GM23338 (cell line): ENCODE results near the gene XYLT1. TPM values are rescaled to one million over a fixed set of nuclear protein-coding genes. Genes with fewer than 3 reads are reported as not detected.

ENCODE experiments used
- ATAC-seq: fragments of 200-7000 bp; cut with Tn5 transposase; 3 replicates; pipeline ENCODE4 v1.9.1; 2020
- DNase-seq: peaks from one replicate; pipeline ENCODE4 v3.0.0-alpha.2; 2015; ENCODE audit warnings: low spot score
- H2AFZ ChIP-seq: fragments of 200-600 bp; sonication (generic); 2 replicates; pipeline ENCODE4 v1.8.0; 2016; ENCODE audit warnings: antibody characterized with exemption, mild to moderate bottlenecking, moderate library complexity
- H3F3A ChIP-seq: fragments of 200-600 bp; sonication (generic); replicated peaks from 2 replicates; pipeline ENCODE4 v1.8.0; 2017; ENCODE audit warnings: antibody characterized with exemption, mixed run types, low read depth
- H3K27ac ChIP-seq: fragments of 200-600 bp; sonication (generic); 2 replicates; pipeline ENCODE4 v1.6.1; 2016; ENCODE audit warnings: low read depth
- H3K27me3 ChIP-seq: fragments of 200-600 bp; sonication (generic); 2 replicates; pipeline ENCODE4 v1.8.0; 2016; ENCODE audit warnings: mild to moderate bottlenecking, mixed run types, moderate library complexity; ENCODE audit not compliant: insufficient read depth
- H3K36me3 ChIP-seq: fragments of 200-600 bp; sonication (generic); 2 replicates; pipeline ENCODE4 v1.8.0; 2016; ENCODE audit warnings: mild to moderate bottlenecking; ENCODE audit not compliant: insufficient read depth
- H3K4me1 ChIP-seq: fragments of 200-600 bp; sonication (generic); 2 replicates; pipeline ENCODE4 v1.8.0; 2016; ENCODE audit warnings: mild to moderate bottlenecking, moderate library complexity; ENCODE audit not compliant: insufficient read depth
- H3K4me2 ChIP-seq: fragments of 200-600 bp; sonication (generic); 2 replicates; pipeline ENCODE4 v1.7.1; 2017; ENCODE audit warnings: mixed run types
- H3K4me3 ChIP-seq: fragments of 200-600 bp; sonication (generic); 2 replicates; pipeline ENCODE4 v1.6.1; 2016; ENCODE audit warnings: mixed run types
- H3K79me2 ChIP-seq: fragments of 200-600 bp; sonication (generic); replicated peaks from 2 replicates; pipeline ENCODE4 v1.8.0; 2017; ENCODE audit warnings: mild to moderate bottlenecking; ENCODE audit not compliant: insufficient read depth
- H3K9me2 ChIP-seq: fragments of 200-600 bp; sonication (generic); 2 replicates; pipeline ENCODE4 v1.8.0; 2017; ENCODE audit not compliant: insufficient read depth
- H4K20me1 ChIP-seq: fragments of 200-600 bp; sonication (generic); replicated peaks from 2 replicates; pipeline ENCODE4 v1.8.0; 2017; ENCODE audit warnings: mild to moderate bottlenecking; ENCODE audit not compliant: insufficient read depth
- H3K27ac Mint-ChIP-seq: 2 replicates; pipeline ENCODE4 v1.8.0; 2020; ENCODE audit warnings: inconsistent platforms, mild to moderate bottlenecking, moderate library complexity, mixed read lengths
- H3K27me3 Mint-ChIP-seq: 3 replicates; pipeline ENCODE4 v1.8.0; 2022; ENCODE audit warnings: low read depth, mild to moderate bottlenecking, moderate library complexity, mixed read lengths, inconsistent platforms; ENCODE audit not compliant: insufficient read depth, poor library complexity
- H3K36me3 Mint-ChIP-seq: 3 replicates; pipeline ENCODE4 v1.8.0; 2021; ENCODE audit warnings: low read depth, mild to moderate bottlenecking, inconsistent platforms, moderate library complexity, mixed read lengths
- H3K4me1 Mint-ChIP-seq: 3 replicates; pipeline ENCODE4 v1.8.0; 2020; ENCODE audit warnings: mild to moderate bottlenecking, inconsistent platforms, mixed read lengths
- H3K4me3 Mint-ChIP-seq: 3 replicates; pipeline ENCODE4 v1.8.0; 2021; ENCODE audit warnings: moderate library complexity, mild to moderate bottlenecking, inconsistent platforms, mixed read lengths
- H3K9me3 Mint-ChIP-seq: 3 replicates; pipeline ENCODE4 v1.8.0; 2020; ENCODE audit warnings: moderate library complexity, mild to moderate bottlenecking, inconsistent platforms, mixed read lengths
- CREB1 ChIP-seq: fragments of 250-450 bp; sonication (Bioruptor Pico); IDR thresholded peaks from 2 replicates; pipeline ENCODE4 v1.5.0; 2020; ENCODE audit warnings: low read depth, mild to moderate bottlenecking, moderate library complexity
- EZH2 ChIP-seq: fragments of 200-600 bp; sonication (generic); IDR thresholded peaks from one replicate; pipeline ENCODE4 v1.8.0; 2017; ENCODE audit warnings: antibody characterized with exemption, mild to moderate bottlenecking, low read depth; ENCODE audit not compliant: unreplicated experiment
- EZH2phosphoT487 ChIP-seq: fragments of 200-600 bp; sonication (generic); IDR thresholded peaks from one replicate; pipeline ENCODE4 v1.8.1; 2018; ENCODE audit warnings: antibody characterized with exemption; ENCODE audit not compliant: unreplicated experiment
- JUNB ChIP-seq: IDR thresholded peaks from one replicate; pipeline ENCODE4 v1.6.1; 2016; ENCODE audit warnings: antibody characterized with exemption; ENCODE audit not compliant: unreplicated experiment
- NANOG ChIP-seq: IDR thresholded peaks from 2 replicates; pipeline ENCODE4 v1.6.1; 2016; ENCODE audit warnings: antibody characterized with exemption, borderline replicate concordance
- POLR2AphosphoS5 ChIP-seq: IDR thresholded peaks from 2 replicates; pipeline ENCODE4 v1.6.1; 2016; ENCODE audit warnings: antibody characterized with exemption, low read depth
- STAT1 ChIP-seq: IDR thresholded peaks from one replicate; pipeline ENCODE4 v1.6.1; 2016; ENCODE audit warnings: antibody characterized with exemption; ENCODE audit not compliant: unreplicated experiment
- ZNF114 ChIP-seq: fragments of 250-450 bp; sonication (Bioruptor Pico); IDR thresholded peaks from 2 replicates; pipeline ENCODE4 v1.5.0; 2020; ENCODE audit warnings: mild to moderate bottlenecking, moderate library complexity
- ZNF331 ChIP-seq: fragments of 250-450 bp; sonication (Bioruptor Pico); IDR thresholded peaks from 2 replicates; pipeline ENCODE4 v1.5.0; 2020; ENCODE audit warnings: low read depth, mild to moderate bottlenecking, moderate library complexity
- polyA plus RNA-seq: library from polyadenylated mRNA; unstranded; fragments of >200 nt; fragmentation: Nextera tagmentation; extraction: Ambion mirVana; gene quantifications from 2 replicates; pipeline ENCODE4 v1.2.1, GENCODE V29; 2016
- total RNA-seq: library from RNA; depleted of rRNA; stranded (reverse); fragments of >200 nt; shearing (Covaris generic); gene quantifications from 2 replicates; pipeline ENCODE4 v1.2.3, GENCODE V29; 2014
- TF ChIP-seq, protein P1 (sequence below): fragments of 250-450 bp; sonication (Bioruptor Pico); IDR thresholded peaks from 2 replicates; pipeline ENCODE4 v1.5.0; 2020; ENCODE audit warnings: mild to moderate bottlenecking, moderate library complexity
- TF ChIP-seq, protein P2 (sequence below), 2 experiments: fragments of 200-600 bp in 1 of 2; sonication (generic) in 1 of 2; conservative IDR thresholded peaks; 2 replicates each; pipeline versions ENCODE4 v1.5.1 to v1.6.1; 2016 to 2017; ENCODE audit warnings: antibody characterized with exemption in 2 of 2, low read depth in 2 of 2, mild to moderate bottlenecking in 2 of 2, moderate library complexity in 1 of 2
- TF ChIP-seq, protein P3 (sequence below): IDR thresholded peaks from one replicate; pipeline ENCODE4 v1.6.1; 2018; ENCODE audit warnings: antibody characterized with exemption; ENCODE audit not compliant: unreplicated experiment
- TF ChIP-seq, protein P4 (sequence below): IDR thresholded peaks from 2 replicates; pipeline ENCODE4 v1.6.1; 2016; ENCODE audit warnings: antibody characterized with exemption

Gene XYLT1
- total and polyA plus RNA-seq, 2 experiments from 2014 or later: 3.5 to 24.7 TPM

DNA sequence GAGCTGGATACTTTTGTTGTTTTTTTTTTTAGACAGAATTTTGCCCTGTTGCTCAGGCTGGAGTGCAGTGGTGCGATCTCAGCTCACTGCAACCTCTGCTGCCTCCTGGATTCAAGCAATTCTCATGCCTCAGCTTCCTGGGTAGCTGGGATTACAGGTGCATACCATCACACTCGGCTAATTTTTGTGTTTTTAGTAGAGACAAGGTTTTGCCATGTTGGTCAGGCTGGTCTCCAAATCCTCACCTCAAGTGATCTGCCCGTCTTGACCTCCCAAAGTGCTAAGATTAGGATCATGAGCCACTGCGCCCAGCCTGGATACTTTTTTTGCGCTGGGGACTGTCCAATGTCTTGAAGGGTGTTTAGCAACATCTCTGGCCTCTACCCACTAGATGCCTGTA is 32.6 kb upstream of the XYLT1 start:
- no peak overlapping the region for H3K27ac Mint-ChIP-seq

More for the DNA sequence above, 32.6 kb upstream of the XYLT1 start:
- Histone ChIP-seq H3K36me3 (no peaks in the 10 kb centered on the region), H2AFZ (no peak overlapping the region), H3K4me1 (no peaks in the 10 kb centered on the region), H3K27ac (no peak overlapping the region), H3K9me2 (no peaks in the 10 kb centered on the region), H3K79me2 (no peaks in the 10 kb centered on the region), H3K4me3 (no peak overlapping the region), H4K20me1 (no peaks in the 10 kb centered on the region), H3K4me2 (no peak overlapping the region), H3K27me3 (no peaks in the 10 kb centered on the region), H3F3A (no peaks in the 10 kb centered on the region)
- no peak for TF ChIP-seq ZNF331
- TF ChIP-seq NANOG: no peak
- TF ChIP-seq, protein P1, sequence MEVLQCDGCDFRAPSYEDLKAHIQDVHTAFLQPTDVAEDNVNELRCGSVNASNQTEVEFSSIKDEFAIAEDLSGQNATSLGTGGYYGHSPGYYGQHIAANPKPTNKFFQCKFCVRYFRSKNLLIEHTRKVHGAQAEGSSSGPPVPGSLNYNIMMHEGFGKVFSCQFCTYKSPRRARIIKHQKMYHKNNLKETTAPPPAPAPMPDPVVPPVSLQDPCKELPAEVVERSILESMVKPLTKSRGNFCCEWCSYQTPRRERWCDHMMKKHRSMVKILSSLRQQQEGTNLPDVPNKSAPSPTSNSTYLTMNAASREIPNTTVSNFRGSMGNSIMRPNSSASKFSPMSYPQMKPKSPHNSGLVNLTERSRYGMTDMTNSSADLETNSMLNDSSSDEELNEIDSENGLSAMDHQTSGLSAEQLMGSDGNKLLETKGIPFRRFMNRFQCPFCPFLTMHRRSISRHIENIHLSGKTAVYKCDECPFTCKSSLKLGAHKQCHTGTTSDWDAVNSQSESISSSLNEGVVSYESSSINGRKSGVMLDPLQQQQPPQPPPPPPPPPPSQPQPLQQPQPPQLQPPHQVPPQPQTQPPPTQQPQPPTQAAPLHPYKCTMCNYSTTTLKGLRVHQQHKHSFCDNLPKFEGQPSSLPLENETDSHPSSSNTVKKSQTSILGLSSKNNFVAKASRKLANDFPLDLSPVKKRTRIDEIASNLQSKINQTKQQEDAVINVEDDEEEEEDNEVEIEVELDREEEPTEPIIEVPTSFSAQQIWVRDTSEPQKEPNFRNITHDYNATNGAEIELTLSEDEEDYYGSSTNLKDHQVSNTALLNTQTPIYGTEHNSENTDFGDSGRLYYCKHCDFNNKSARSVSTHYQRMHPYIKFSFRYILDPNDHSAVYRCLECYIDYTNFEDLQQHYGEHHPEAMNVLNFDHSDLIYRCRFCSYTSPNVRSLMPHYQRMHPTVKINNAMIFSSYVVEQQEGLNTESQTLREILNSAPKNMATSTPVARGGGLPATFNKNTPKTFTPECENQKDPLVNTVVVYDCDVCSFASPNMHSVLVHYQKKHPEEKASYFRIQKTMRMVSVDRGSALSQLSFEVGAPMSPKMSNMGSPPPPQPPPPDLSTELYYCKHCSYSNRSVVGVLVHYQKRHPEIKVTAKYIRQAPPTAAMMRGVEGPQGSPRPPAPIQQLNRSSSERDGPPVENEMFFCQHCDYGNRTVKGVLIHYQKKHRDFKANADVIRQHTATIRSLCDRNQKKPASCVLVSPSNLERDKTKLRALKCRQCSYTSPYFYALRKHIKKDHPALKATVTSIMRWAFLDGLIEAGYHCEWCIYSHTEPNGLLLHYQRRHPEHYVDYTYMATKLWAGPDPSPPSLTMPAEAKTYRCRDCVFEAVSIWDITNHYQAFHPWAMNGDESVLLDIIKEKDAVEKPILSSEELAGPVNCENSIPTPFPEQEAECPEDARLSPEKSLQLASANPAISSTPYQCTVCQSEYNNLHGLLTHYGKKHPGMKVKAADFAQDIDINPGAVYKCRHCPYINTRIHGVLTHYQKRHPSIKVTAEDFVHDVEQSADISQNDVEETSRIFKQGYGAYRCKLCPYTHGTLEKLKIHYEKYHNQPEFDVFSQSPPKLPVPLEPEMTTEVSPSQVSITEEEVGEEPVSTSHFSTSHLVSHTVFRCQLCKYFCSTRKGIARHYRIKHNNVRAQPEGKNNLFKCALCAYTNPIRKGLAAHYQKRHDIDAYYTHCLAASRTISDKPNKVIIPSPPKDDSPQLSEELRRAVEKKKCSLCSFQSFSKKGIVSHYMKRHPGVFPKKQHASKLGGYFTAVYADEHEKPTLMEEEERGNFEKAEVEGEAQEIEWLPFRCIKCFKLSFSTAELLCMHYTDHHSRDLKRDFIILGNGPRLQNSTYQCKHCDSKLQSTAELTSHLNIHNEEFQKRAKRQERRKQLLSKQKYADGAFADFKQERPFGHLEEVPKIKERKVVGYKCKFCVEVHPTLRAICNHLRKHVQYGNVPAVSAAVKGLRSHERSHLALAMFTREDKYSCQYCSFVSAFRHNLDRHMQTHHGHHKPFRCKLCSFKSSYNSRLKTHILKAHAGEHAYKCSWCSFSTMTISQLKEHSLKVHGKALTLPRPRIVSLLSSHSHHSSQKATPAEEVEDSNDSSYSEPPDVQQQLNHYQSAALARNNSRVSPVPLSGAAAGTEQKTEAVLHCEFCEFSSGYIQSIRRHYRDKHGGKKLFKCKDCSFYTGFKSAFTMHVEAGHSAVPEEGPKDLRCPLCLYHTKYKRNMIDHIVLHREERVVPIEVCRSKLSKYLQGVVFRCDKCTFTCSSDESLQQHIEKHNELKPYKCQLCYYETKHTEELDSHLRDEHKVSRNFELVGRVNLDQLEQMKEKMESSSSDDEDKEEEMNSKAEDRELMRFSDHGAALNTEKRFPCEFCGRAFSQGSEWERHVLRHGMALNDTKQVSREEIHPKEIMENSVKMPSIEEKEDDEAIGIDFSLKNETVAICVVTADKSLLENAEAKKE: no peak
- TF ChIP-seq, protein P2, sequence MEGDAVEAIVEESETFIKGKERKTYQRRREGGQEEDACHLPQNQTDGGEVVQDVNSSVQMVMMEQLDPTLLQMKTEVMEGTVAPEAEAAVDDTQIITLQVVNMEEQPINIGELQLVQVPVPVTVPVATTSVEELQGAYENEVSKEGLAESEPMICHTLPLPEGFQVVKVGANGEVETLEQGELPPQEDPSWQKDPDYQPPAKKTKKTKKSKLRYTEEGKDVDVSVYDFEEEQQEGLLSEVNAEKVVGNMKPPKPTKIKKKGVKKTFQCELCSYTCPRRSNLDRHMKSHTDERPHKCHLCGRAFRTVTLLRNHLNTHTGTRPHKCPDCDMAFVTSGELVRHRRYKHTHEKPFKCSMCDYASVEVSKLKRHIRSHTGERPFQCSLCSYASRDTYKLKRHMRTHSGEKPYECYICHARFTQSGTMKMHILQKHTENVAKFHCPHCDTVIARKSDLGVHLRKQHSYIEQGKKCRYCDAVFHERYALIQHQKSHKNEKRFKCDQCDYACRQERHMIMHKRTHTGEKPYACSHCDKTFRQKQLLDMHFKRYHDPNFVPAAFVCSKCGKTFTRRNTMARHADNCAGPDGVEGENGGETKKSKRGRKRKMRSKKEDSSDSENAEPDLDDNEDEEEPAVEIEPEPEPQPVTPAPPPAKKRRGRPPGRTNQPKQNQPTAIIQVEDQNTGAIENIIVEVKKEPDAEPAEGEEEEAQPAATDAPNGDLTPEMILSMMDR (conservative IDR thresholded peaks at IDR 0.05; ENCODE audit: low read depth in 2 of 2): no peak
- TF ChIP-seq, protein P3, sequence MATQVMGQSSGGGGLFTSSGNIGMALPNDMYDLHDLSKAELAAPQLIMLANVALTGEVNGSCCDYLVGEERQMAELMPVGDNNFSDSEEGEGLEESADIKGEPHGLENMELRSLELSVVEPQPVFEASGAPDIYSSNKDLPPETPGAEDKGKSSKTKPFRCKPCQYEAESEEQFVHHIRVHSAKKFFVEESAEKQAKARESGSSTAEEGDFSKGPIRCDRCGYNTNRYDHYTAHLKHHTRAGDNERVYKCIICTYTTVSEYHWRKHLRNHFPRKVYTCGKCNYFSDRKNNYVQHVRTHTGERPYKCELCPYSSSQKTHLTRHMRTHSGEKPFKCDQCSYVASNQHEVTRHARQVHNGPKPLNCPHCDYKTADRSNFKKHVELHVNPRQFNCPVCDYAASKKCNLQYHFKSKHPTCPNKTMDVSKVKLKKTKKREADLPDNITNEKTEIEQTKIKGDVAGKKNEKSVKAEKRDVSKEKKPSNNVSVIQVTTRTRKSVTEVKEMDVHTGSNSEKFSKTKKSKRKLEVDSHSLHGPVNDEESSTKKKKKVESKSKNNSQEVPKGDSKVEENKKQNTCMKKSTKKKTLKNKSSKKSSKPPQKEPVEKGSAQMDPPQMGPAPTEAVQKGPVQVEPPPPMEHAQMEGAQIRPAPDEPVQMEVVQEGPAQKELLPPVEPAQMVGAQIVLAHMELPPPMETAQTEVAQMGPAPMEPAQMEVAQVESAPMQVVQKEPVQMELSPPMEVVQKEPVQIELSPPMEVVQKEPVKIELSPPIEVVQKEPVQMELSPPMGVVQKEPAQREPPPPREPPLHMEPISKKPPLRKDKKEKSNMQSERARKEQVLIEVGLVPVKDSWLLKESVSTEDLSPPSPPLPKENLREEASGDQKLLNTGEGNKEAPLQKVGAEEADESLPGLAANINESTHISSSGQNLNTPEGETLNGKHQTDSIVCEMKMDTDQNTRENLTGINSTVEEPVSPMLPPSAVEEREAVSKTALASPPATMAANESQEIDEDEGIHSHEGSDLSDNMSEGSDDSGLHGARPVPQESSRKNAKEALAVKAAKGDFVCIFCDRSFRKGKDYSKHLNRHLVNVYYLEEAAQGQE: no peak
- TF ChIP-seq EZH2: no peak
- no peak for TF ChIP-seq ZNF114 (CRISPR knock-in tag)
- TF ChIP-seq JUNB: no peak
- TF ChIP-seq, protein P4, sequence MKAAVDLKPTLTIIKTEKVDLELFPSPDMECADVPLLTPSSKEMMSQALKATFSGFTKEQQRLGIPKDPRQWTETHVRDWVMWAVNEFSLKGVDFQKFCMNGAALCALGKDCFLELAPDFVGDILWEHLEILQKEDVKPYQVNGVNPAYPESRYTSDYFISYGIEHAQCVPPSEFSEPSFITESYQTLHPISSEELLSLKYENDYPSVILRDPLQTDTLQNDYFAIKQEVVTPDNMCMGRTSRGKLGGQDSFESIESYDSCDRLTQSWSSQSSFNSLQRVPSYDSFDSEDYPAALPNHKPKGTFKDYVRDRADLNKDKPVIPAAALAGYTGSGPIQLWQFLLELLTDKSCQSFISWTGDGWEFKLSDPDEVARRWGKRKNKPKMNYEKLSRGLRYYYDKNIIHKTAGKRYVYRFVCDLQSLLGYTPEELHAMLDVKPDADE: no peak
- no peak for TF ChIP-seq CREB1
- no peak for TF ChIP-seq EZH2phosphoT487
- TF ChIP-seq STAT1: no peak
- TF ChIP-seq POLR2AphosphoS5: no peak
- Mint-ChIP-seq H3K9me3 (peaks cover 28% of the 10 kb centered on the region), H3K27me3 (peaks cover 3% of the 10 kb centered on the region), H3K4me3 (no peak overlapping the region), H3K4me1 (0 out of 3 replicates have a peak, but pooled peaks cover 5% of the 10 kb centered on the region), H3K36me3 (peaks cover 18% of the 10 kb centered on the region)
- DNase-seq (no peak), ATAC-seq (no peak)
